A673 (cell line): ENCODE results near the gene TMEM178B.

Source experiments
- EZH2 ChIP-seq: fragments of 200-600 bp; sonication (generic); IDR thresholded peaks from 2 replicates; pipeline ENCODE4 v1.6.1; 2017; ENCODE audit warnings: borderline replicate concordance, low read depth, mild to moderate bottlenecking, mixed read lengths, antibody characterized with exemption, low read length; ENCODE audit not compliant: poor library complexity, severe bottlenecking
- TF ChIP-seq, protein P1 (sequence below): fragments of 300-800, 200-600 bp; sonication (generic); conservative IDR thresholded peaks from 2 replicates; pipeline ENCODE4 v1.5.1; 2017; ENCODE audit warnings: low read depth, mild to moderate bottlenecking, antibody characterized with exemption, low read length, moderate library complexity, mixed read lengths

DNA sequence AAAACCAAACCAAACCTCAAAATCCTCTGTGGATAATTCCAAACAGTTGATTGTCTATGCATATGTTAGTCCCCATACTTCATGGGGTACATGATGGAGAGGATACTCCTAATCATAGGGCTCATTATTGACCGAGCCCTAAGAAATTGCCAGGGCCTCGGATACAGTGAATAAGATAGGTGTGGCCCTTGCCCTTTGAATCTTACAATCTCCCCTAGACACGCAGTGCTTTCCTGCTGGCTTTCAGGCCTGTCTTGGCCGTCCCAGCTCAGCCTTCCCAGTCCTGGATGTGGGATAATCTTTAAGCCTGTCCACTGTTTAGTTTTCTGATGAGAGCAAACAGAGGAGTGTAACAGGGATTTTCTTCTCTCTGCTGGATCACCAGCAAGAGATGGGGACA is 161.8 kb downstream of the TMEM178B start:
- TF ChIP-seq, protein P1, sequence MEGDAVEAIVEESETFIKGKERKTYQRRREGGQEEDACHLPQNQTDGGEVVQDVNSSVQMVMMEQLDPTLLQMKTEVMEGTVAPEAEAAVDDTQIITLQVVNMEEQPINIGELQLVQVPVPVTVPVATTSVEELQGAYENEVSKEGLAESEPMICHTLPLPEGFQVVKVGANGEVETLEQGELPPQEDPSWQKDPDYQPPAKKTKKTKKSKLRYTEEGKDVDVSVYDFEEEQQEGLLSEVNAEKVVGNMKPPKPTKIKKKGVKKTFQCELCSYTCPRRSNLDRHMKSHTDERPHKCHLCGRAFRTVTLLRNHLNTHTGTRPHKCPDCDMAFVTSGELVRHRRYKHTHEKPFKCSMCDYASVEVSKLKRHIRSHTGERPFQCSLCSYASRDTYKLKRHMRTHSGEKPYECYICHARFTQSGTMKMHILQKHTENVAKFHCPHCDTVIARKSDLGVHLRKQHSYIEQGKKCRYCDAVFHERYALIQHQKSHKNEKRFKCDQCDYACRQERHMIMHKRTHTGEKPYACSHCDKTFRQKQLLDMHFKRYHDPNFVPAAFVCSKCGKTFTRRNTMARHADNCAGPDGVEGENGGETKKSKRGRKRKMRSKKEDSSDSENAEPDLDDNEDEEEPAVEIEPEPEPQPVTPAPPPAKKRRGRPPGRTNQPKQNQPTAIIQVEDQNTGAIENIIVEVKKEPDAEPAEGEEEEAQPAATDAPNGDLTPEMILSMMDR: no peak
- TF ChIP-seq EZH2: no peak
